ENCODE results near the gene KRTAP5-1. TPM values are rescaled to one million over a fixed set of nuclear protein-coding genes. Genes with fewer than 3 reads are reported as not detected.

The KRTAP5-1 gene
- not detected in 5 replicates for total RNA-seq (2022; extraction: Qiagen RNA extraction; ENCODE audit: low read depth)

DNA sequence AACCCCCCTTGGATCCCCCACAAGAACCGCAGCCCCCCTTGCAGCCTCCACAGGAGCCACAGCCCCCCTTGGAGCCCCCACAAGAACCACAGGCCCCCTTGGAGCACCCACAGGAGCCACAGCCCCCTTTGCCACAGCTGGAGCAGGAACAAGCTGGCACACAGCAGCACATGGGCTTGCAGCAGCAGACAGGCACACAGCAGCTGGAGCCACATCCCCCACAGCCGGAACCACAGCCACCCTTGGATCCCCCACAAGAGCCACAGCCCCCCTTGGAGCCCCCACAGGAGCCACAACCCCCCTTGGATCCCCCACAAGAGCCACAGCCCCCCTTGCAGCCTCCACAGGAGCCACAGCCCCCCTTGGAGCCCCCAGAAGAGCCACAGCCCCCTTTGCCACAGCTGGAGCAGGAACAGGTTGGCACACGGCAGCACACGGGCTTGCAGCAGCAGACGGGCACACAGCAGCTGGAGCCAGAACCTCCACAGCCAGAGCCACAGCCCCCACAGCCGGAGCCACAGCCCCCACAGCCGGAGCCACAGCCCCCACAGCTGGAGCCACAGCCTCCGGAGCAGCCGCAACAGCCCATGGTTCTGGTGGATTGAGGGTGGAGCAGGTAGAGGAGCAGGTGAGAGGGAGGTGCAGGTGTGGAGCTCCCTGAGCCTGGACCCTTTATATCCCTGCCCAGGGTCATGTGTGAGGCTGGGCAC, at the start of gene KRTAP5-1:
TSS of gene KRTAP5-1 (minus strand) at position 623 of the 710 bp plus-strand sequence. CDS start at position 589, 34 bp downstream.

DNA sequence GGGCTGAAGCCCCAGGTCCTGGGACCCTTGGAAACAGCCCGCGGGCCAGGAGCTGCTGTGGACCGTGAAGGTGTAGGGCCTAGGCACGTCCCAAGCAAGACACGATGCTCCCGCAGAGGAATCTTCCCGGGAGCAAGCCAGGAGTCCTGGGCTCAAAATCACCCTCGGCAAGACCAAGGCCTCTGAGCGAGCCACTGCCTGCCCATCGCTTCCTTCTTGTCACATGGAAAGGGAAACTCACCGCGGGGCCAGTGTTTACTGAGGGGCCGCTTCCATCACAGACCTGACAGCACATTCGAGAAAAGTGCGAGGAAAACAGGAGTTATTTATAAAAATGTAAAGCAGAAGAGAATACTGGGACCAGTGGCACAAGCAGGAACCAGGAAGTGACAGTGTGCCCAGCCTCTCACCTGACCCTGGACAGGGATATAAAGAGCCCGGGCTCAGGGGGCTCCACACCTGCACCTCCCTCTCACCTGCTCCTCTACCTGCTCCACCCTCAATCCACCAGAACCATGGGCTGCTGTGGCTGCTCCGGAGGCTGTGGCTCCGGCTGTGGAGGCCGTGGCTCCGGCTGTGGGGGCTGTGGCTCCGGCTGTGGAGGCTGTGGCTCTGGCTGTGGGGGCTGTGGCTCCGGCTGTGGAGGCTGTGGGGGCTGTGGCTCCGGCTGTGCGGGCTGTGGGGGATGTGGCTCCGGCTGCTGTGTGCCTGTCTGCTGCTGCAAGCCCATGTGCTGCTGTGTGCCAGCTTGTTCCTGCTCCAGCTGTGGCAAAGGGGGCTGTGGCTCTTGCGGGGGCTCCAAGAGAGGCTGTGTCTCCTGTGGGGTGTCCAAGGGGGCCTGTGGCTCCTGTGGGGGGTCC, 44.5 kb upstream of the KRTAP5-1 start, which contains the start of gene KRTAP5-5:
TSS of gene KRTAP5-5 (plus strand) at position 450 of the 860 bp plus-strand sequence. CDS start at position 516, 66 bp downstream.

DNA sequence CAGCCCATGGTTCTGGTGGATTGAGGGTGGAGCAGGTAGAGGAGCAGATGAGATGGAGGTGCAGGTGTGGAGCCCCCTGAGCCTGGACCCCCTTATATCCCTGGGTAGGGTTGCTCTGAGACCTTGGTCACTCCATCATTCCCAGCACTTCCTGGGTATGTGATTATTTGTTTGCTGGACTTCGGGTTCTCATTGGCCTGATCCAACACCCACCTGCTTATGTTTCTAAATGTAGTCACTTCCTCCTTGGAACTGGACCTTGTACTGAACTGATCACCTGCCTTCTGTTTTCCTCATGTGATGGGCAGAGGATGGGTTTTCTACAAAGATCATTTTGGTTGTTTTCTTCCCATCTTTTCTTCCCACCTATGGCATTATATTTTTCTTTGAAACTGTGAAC, 37.0 kb upstream of the KRTAP5-1 start, which contains the start of gene KRTAP5-4:
TSS of gene KRTAP5-4 (minus strand) at position 53 of the 400 bp plus-strand sequence. CDS start at position 8, 45 bp downstream.

DNA sequence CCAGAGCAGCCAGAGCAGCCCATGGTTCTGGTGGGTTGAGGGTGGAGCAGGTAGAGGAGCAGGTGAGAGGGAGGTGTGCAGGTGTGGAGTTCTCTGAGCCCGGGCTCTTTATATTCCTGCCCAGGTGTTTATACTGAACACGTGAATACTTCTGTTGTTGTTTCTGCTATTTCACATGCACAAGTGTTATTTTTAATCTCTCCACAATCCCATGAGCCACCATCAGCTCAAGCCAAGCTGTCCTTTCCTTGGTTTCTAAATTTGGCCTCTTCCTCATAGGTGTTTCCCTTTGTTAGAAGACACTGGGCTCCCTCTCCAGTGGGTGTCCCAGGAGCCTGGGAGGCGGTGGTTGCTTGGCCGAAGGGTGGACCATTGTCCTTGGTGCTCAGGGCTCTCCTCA, 23.3 kb upstream of the KRTAP5-1 start, which contains the start of gene KRTAP5-3:
TSS of gene KRTAP5-3 (minus strand) at position 101 of the 400 bp plus-strand sequence. CDS start at position 23, 78 bp downstream.

GRCh38 chr11:1597994-1598380, 12.9 kb upstream of the KRTAP5-1 start, which contains the start of gene KRTAP5-2:
Gene KRTAP5-2 (minus strand): TSS chr11:1598294. CDS start chr11:1598250, 44 bp downstream.

GRCh38 chr11:1572197-1573076, 12.6 kb downstream of the KRTAP5-1 start, which contains the start of gene DUSP8:
Gene DUSP8 (minus strand): TSS chr11:1572271. CDS start chr11:1565826, 6,445 bp downstream.

Other genes starting within 250 kb of the KRTAP5-1 start
- gene BRSK2, start 195.3 kb downstream of the KRTAP5-1 start, total RNA-seq (2022; extraction: Qiagen RNA extraction; ENCODE audit: low read depth), result 4.3 to 7.7 TPM (median 7.0 TPM) in 5 replicates
- 35.6 to 49.3 TPM (median 47.8 TPM) in 5 replicates for gene MOB2, start 98.5 kb downstream of the KRTAP5-1 start, total RNA-seq (2022; extraction: Qiagen RNA extraction; ENCODE audit: low read depth)
- 1.1 to 2.3 TPM (median 2.0 TPM) in 5 replicates for gene DUSP8, start 13.0 kb downstream of the KRTAP5-1 start, total RNA-seq (2022; extraction: Qiagen RNA extraction; ENCODE audit: low read depth)
- not detected in 5 replicates for gene KRTAP5-2, start 13.0 kb upstream of the KRTAP5-1 start, total RNA-seq (2022; extraction: Qiagen RNA extraction; ENCODE audit: low read depth)
- gene KRTAP5-3, start 23.2 kb upstream of the KRTAP5-1 start, total RNA-seq (2022; extraction: Qiagen RNA extraction; ENCODE audit: low read depth), result not detected in 5 replicates
- gene KRTAP5-4, start 36.9 kb upstream of the KRTAP5-1 start, total RNA-seq (2022; extraction: Qiagen RNA extraction; ENCODE audit: low read depth), result not detected in 5 replicates
- gene KRTAP5-5, start 44.5 kb upstream of the KRTAP5-1 start, total RNA-seq (2022; extraction: Qiagen RNA extraction; ENCODE audit: low read depth), result not detected in 5 replicates
- not detected in 5 replicates for gene KRTAP5-6, start 111.9 kb upstream of the KRTAP5-1 start, total RNA-seq (2022; extraction: Qiagen RNA extraction; ENCODE audit: low read depth)
- gene IFITM10, start 165.3 kb upstream of the KRTAP5-1 start, total RNA-seq (2022; extraction: Qiagen RNA extraction; ENCODE audit: low read depth), result 0.79 to 1.9 TPM (median 1.0 TPM) in 5 replicates
- gene CTSD, start 178.6 kb upstream of the KRTAP5-1 start, total RNA-seq (2022; extraction: Qiagen RNA extraction; ENCODE audit: low read depth), result 340 to 543 TPM (median 476 TPM) in 5 replicates
- 0.02 to 0.23 TPM in 2 of 5 replicates, not detected in the others for gene SYT8, start 249.7 kb upstream of the KRTAP5-1 start, total RNA-seq (2022; extraction: Qiagen RNA extraction; ENCODE audit: low read depth)

Data from A549 treated with CpdA at 1 μM for 4 hours (cell line).